ENCODE results near the gene MYO16.
"Not testable (repeated sequence)": the region's sequence is repeated elsewhere in the genome, so short reads cannot be mapped to it uniquely, and the experiment has no call there.

The MYO16 gene

GRCh38 chr13:108747843-108748242, 118.4 kb downstream of the MYO16 start:
- DNase-seq: no peak

GRCh38 chr13:108752276-108752675, 122.9 kb downstream of the MYO16 start:
- DNase-seq: no peak

- DNase-seq: no peak
These were observed 125.7 kb downstream of the MYO16 start for GRCh38 chr13:108755083-108755482.

GRCh38 chr13:108760129-108760528, 130.7 kb downstream of the MYO16 start:
- no peak for DNase-seq

GRCh38 chr13:108760541-108760940, 131.1 kb downstream of the MYO16 start:
- DNase-seq: no peak

GRCh38 chr13:108768035-108768434, 138.6 kb downstream of the MYO16 start:
- no peak for DNase-seq

- DNase-seq: no peak
These were observed 140.0 kb downstream of the MYO16 start for GRCh38 chr13:108769213-108770070.

GRCh38 chr13:108775597-108775996, 146.2 kb downstream of the MYO16 start:
- no peak for DNase-seq

GRCh38 chr13:108776650-108777049, 147.2 kb downstream of the MYO16 start:
- no peak for DNase-seq

- DNase-seq: no peak
These were observed 148.3 kb downstream of the MYO16 start for GRCh38 chr13:108777421-108778420.

GRCh38 chr13:108779308-108779707, 149.9 kb downstream of the MYO16 start:
- DNase-seq: no peak

GRCh38 chr13:108780706-108781105, 151.3 kb downstream of the MYO16 start:
- no peak for DNase-seq

- DNase-seq: no peak
These were observed 151.9 kb downstream of the MYO16 start for GRCh38 chr13:108781312-108781711.

GRCh38 chr13:108782480-108782879, 153.1 kb downstream of the MYO16 start:
- DNase-seq: not testable (repeated sequence)

- DNase-seq: no peak
These were observed 156.4 kb downstream of the MYO16 start for GRCh38 chr13:108785844-108786243.

GRCh38 chr13:108786456-108787200, 157.2 kb downstream of the MYO16 start:
- no peak for DNase-seq

- DNase-seq: no peak
These were observed 158.4 kb downstream of the MYO16 start for GRCh38 chr13:108787700-108788414.

- DNase-seq: no peak
These were observed 160.1 kb downstream of the MYO16 start for GRCh38 chr13:108789476-108789875.

GRCh38 chr13:108795841-108796240, 166.4 kb downstream of the MYO16 start:
- DNase-seq: no peak

GRCh38 chr13:108797354-108797753, 167.9 kb downstream of the MYO16 start:
- no peak for DNase-seq

GRCh38 chr13:108807841-108808240, 178.4 kb downstream of the MYO16 start:
- DNase-seq: no peak

- no peak for DNase-seq
These were observed 182.8 kb downstream of the MYO16 start for GRCh38 chr13:108812165-108812564.
